NCI-H1694 treated with DMSO at 0.1 percent for 48 hours (cell line): ENCODE measurements around the gene ASTL.

Experiments used
- DNase-seq: peaks from one replicate; lab custom pipeline; 2025; lab: John Stamatoyannopoulos, UW

ASTL gene

GRCh38 chr2:96129528-96130120 lies 8.7 kb downstream of the ASTL start:
- DNase-seq, result no peak

DNA sequence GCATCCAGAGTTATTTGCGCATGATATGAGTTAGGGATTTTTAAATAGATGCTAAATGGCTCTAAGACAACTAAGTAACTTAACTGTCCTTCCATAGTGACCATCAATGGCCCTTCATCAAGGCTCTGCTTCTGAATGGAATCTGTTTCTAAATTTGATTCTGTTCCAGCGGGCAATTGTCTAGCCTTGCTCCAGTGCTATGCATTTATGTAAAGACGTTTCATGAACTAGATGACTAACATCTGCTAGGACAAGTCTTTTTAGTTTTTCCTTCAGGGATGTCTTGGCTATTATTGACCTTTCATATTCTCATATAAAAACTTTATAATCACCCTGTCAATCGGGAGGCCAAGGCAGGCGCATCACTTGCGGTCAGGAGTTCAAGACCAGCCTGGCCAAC lies 9.8 kb downstream of the ASTL start:
- DNase-seq, result no peak

DNA sequence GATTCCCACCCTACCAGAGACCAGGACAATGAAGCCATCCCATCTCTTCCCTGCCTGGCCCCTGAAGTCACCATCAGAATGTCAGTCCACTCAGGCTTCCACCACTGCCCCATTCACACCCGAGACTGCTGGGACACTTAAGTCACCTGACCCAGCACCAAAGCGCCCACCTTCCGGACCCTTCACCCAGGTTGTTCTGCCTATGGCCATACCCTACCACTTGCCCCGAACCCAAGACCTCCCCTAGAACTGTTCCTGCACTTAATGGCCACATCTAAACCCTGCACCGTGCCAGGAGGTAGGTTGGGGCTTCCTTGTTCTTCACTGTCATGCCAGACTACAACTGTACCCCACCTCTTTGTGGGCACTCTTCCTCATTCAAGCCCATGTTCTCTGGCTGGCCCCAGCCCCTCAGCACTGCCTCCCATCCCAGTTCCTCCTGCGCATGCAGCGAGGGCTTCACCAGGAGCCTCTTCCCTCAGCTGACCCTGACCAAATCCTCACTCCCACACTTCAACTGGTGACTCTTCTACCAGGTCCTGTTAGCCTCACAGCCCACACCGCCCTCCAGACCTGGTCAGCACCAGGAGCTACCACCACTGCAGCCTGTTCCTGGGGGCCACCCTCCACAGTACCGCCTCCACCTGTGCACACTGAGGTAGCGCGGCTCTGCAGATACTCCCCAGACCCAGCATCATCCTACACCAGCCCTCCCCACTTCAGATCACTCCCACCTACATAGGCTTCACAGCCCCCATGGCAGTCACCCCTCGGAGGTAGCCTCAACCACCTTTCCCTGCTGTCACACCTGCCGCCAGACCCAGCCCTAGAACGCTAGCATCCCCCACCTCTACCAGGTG lies 13.7 kb downstream of the ASTL start:
- DNase-seq, result no peak

- DNase-seq, result no peak
Observed at GRCh38 chr2:96123936-96124335, 14.4 kb downstream of the ASTL start.

GRCh38 chr2:96123290-96123689 lies 15.0 kb downstream of the ASTL start:
- no peak for DNase-seq

DNA sequence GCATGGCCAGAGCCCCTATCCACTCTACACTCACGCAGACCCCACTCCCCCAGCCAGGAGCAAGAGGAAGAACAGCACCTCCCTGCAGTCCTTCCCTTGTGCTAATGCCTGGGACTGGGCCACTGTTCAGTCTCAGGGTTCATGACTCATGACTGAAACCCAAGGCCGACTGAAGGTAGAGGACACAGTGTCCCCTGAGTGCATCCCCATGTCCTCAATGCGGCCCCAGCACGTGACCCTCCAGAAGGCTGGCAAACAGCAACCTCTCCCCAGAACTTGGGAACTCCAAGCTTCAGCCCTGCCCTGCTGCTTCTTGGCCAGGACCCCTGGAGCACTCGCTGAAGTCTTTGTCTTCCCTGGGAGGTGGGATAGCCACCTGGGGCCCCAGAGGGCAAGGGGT lies 15.9 kb downstream of the ASTL start:
- no peak for DNase-seq

DNA sequence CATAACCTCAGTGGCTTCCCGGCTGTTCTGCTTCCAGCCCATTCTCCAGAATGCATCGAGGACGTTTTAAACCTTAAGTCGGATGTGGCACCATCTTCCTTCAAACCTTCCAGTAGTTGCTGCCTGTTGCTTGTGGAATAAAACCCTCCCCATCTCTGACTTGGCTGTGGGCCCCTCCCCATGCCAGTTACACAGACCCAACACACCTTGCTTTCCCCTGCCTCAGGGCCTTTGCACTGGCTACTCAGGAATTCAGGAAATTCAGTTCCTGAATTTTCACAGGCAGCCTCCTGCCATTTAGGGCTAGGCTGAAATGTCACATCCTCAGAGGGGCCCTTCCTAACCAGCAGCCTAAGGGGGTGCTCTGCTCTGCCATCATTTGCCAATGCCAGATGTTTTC lies 16.9 kb downstream of the ASTL start:
- no peak for DNase-seq

DNA sequence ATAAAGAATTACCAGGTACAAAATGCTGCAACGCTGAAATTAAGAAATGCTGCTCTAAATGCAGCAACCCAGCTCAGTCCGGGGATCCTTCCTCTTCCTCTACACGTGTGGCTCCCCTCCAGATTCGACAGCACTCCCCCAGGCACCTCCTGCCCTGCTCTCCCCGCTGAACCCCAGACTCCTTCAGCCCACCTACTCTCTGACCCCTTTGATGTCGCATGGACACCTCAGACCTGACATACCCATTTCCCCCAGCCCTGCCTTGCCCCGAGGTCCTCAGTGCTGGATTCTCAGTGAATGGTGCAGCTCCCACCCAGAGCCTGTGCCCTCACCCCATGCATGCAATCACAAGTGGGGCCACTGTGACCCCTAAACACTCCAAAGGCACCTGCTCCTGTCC lies 17.3 kb downstream of the ASTL start:
- no peak for DNase-seq

- DNase-seq, result no peak
Observed at GRCh38 chr2:96120091-96120720, 18.1 kb downstream of the ASTL start.

DNA sequence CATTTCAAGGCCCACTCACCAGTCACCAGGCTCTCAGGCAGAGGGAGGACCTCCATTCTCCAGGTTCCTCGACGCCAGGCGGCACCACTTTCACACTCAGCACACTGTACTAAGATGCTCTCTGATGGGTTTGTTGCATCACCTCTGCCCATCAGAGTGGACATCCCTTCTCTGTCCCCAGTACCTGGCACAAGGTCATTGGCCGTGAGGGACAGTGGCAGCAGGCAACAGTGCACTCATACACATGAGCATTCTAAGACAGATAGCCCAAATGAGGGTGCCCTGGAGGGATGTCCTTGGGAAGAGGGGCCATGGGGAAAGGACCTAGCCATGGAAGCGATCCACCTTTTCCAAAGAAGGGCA lies 18.9 kb downstream of the ASTL start:
- no peak for DNase-seq

GRCh38 chr2:96118698-96119388 lies 19.5 kb downstream of the ASTL start:
- DNase-seq, result no peak

- DNase-seq, result no peak
Observed at GRCh38 chr2:96117701-96118588, 20.4 kb downstream of the ASTL start.

DNA sequence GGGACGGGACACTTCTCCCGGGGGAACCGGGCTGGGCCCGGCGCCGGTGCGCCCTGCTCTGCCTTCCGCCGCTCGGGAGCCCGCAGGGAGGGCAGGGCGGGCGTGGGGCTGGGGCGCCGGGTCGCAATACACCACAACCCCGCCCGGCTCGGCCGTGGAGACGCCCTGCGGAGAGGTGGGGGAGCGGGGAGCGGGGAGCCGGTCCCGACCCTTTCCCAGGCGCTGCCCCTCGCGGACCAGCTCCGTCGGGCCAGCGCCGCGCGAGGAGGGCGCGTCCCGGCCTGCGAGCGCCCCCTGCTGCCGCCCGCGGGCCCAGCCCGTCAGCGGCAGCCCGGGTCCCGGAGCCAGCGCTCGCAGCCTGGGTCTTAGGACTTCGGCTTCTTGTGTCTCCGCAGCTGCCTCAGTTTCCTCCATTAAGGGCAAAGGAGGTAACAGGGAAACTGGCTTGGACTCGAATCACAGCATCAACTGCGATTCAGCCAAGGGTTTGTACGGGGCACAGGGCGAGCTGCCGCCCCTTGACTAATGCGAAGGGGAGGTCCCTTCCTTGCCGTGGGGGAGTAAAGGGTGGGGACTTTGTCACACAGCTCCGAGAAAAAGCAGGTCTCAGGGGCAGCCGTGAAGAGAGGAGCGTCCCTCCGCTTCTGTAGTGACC lies 21.3 kb downstream of the ASTL start:
- peak; percentile 21 for DNase-seq

DNA sequence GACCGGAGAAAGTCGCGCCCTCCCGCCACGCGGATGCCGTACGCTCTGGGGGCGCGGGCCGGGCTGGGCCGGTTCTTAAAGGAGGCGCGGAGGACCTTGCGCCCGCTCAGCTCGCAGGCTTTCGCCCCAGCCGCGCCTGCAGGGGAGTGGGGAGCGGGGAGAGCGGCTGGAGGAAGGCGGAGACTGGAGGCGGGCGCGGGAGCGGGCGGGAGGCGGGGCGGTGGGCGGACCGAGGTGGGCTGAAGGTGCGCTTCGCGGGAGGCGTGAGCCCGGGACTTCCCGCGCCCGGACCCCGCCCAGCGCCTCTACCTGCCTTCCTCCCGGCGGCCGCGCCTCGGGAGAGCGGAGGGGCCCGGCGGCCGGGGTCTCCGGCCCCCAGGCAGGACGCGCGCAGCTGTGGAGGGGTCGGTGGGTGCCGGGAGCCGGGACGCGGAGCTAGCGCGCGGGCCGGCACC lies 21.9 kb downstream of the ASTL start, which contains the start of gene ADRA2B:
Gene ADRA2B, minus strand, starts transcription at position 148 of the 455 bp plus-strand sequence. CDS start 422 bp downstream, outside the sequence.
- DNase-seq, result no peak

- no peak for DNase-seq
Observed at GRCh38 chr2:96115631-96116423, 22.5 kb downstream of the ASTL start.

- no peak for DNase-seq
Observed at GRCh38 chr2:96114903-96115581, 23.3 kb downstream of the ASTL start.

DNA sequence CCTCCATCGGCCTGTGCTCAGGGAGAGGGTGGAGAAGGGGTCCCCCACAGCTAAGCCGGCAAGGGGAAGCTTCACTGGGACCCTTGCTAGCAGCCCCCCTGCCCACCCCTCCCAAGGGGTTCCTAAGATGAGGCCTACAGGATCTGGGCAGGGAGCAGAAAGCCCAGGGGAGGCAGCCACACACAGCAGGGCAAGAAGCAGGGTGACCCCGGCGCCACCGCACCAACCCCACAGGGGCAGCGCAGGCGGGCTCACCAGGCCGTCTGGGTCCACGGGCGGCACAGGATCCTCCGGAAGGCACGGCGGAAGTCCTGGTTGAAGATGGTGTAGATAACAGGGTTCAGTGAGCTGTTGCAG lies 23.8 kb downstream of the ASTL start:
- DNase-seq, result no peak

DNA sequence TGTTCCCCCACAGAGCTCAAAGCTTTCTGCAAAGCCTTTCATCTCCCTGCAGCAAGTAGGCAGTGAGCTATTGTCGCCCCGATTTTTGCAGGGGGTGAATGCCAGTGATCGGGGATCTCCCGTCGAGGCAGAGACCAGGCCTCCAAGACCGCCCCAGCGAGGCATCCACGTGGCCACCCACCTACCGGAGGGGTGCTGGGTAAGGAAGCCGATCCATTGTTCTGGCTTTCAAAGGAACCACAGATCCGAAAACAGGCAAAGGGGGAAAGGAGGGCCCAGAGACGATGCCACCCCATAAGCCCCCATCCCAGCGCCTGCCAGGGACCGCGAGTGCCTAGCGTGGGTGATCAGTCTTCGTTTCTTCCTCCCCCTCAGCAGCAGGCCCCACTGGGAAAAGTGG lies 24.4 kb downstream of the ASTL start:
- no peak for DNase-seq

- DNase-seq, result no peak
Observed at GRCh38 chr2:96113367-96113677, 25.0 kb downstream of the ASTL start.
